ENCODE measurements around the gene TMEM8B. TPM values are rescaled to one million over a fixed set of nuclear protein-coding genes. Genes with fewer than 3 reads are reported as not detected.

The TMEM8B gene
- total and polyA plus RNA-seq, 2 of the 8 experiments (the other 6 are each of a cell fraction or from before 2014, with no cell fraction given): 7.5 to 10.4 TPM

GRCh38 chr9:35816708-35817107 is 12.3 kb upstream of the TMEM8B start (continued):
- TF ChIP-seq RAD21 (IDR thresholded peaks at IDR 0.05 in 1 of 2, conservative IDR thresholded peaks at IDR 0.05 in 1 of 2; ENCODE audit: low read depth in 2 of 2, low read length in 2 of 2): peak; percentile 24 to 39; a peak in 2 of 4 replicates
- no peak for TF ChIP-seq POLR2AphosphoS5 (IDR thresholded peaks at IDR 0.05; ENCODE audit: low read depth, low read length)
